Activated CD8-positive, alpha-beta memory T cell treated with anti-CD3 and anti-CD28 coated beads, Interleukin-2, amount 50 U/mL, for 4 hours (primary cell): Measurements from ENCODE around the gene TIMM22.
A peak's percentile ranks its signal among the peaks of the same experiment; 100 is the strongest.
"Not testable (repeated sequence)": the region's sequence is repeated elsewhere in the genome, so short reads cannot be mapped to it uniquely, and the experiment has no call there.

Source experiments
- DNase-seq: peaks from one replicate; pipeline ENCODE4 v3.0.0-alpha.2; 2020

The TIMM22 gene

DNA sequence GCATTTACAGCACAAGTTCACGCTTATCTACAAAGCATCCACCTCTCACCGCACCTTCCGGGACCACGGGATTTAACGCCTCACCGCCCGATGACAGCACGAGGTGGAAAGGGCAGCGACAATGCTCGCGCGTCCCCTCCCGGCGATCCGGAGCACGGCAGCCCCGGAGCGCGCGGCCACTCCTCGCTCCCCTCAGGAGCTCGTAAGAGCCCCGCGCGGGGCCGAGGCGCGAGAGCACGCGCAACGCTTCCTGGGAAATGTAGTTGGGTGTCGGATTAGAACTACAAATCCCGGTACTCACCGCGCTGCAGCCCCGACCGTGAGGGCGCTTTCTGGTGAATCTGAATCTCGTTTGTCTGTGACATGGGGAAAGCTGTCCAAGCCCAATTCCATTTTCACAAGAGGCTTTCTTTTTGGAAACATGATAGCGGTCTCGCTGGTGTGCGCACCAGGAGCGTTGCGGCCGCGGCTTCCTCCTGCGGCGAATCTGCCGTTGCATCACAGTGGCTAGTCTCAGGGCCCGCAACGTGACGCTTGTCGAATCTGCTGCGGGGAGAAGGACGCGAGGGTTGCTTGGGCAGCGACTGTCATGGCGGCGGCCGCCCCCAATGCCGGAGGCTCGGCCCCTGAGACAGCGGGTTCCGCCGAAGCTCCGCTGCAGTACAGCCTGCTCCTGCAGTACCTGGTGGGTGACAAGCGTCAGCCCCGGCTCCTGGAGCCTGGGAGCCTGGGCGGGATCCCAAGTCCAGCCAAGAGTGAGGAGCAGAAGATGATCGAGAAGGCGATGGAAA is at the start of gene TIMM22:
Gene TIMM22 (plus strand): TSS at position 576 of the 791 bp plus-strand sequence. CDS start 14 bp downstream, at position 590.
- DNase-seq: peak; percentile 89

DNA sequence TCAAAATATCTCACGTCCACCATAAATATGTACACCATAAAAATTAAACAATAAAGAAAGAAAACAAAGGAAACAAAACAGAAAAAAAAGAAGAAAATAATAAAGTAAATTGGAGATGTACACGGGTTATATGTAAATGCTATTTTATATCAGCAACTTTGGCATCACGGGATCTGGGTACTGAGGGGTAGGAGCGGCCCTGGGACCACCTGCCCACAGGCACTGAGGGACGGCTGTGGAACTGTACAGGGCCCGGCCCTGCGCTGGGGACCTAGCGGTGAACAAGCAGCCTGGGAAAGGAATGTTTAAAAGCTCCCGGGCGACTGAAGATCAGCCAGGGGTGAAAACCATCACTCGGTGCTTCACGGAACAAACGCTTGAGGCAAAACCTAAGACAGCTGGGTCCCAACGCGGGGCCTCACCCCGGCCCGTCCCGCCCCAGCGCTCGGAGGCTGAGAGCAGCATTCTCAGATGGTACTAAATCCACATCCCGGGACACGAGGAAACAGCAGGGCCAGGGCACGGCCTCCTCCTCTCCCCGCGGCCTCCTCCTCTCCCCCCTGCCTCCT is 48.6 kb upstream of the TIMM22 start:
- no peak for DNase-seq

GRCh38 chr17:949623-950303 is 47.2 kb upstream of the TIMM22 start:
- no peak for DNase-seq

GRCh38 chr17:951325-952132 is 45.4 kb upstream of the TIMM22 start:
- DNase-seq: no peak

DNA sequence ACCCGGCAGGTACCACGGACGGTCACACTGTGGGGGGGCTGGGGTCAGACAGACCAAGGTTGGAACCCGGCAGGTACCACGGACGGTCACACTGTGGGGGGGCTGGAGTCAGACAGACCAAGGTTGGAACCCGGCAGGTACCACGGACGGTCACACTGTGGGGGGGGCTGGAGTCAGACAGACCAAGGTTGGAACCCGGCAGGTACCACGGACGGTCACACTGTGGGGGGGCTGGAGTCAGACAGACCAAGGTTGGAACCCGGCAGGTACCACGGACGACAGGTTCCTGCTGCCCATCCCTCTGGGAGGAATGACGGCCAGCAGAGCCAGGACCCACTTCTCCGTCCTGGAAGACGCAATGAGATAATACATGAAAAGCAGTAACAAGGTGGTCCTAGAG is 44.3 kb upstream of the TIMM22 start:
- not testable (repeated sequence) for DNase-seq

GRCh38 chr17:953767-954166 is 43.2 kb upstream of the TIMM22 start:
- DNase-seq: no peak

DNA sequence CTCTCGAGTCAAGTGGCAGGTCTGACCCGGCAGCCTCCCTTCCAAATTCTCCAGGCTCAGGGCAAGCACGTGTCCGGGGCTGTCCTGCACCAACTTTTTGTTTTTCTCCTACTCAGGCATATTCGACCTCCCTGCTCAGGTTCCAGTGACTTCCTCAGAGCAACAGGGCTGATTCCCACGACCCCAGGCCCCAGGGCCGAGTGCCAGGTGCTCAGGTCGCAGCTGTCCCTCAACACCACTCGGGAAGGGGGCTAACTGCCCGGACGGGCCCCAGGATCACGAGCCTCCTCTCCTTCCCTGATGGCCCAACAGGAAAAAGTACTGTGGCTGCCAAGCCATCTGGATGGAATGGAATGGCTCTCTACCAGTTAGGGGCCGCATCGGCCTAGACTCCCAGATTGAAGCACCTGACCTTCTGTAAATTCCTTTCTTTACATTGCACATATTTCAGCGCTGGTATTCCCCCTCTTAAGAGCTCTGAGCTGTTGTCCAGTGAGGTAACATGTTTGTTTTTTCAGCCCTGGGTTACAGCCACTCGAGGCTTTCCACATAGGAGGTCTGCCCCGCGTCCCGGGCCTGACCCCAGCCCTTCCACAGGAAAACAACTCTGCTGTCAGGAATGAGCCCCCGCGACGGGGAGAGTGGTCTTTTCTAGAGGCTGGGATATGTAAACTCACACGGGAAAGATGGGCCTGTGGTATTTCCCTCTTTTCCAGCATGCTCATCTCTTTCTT is 42.3 kb upstream of the TIMM22 start:
- no peak for DNase-seq

DNA sequence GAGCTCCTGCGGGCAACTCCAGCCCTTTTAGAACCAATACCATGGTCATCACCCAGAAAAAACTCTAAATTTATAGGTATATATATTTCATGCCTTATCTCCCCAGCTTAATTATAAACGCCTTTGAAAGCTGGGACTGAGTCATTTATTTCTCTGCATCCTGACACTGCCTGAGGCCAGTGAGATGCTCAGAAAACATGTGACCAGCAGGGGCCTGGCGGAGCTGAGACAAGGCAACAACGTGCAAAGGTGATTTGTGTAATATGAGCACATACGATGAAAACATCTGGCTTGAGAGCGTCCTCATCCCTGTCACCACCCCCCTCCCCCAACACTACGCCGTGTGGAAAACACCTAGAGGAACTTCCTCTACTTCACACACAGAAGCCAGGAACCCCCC is 40.0 kb upstream of the TIMM22 start:
- no peak for DNase-seq

DNA sequence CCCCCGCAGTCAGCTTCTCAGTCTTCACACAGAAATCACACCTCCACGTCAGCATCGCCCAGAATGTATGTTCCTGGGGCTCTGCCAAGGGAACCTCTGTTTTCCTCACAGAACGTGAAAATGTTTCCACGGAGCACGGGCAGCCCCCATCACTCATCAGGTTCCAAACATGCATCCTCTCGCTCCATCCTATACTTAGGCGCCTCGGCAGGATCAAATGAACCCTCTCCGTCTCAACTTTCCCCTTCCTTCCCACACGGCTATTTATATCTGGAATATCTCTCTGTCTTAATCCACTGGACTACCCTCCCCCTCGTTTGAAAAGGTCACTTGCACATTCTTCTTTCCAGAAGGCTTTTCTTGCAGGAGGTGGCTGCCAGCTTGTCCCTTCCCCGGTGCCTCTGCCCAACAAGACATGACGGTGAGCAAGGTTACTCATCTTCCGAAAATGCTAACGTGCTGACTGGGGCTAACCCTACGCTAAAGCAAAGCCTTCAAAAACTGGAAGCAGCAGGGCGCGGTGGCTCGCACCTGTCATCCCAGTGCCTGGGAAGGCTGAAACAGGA is 39.0 kb upstream of the TIMM22 start:
- DNase-seq: no peak

DNA sequence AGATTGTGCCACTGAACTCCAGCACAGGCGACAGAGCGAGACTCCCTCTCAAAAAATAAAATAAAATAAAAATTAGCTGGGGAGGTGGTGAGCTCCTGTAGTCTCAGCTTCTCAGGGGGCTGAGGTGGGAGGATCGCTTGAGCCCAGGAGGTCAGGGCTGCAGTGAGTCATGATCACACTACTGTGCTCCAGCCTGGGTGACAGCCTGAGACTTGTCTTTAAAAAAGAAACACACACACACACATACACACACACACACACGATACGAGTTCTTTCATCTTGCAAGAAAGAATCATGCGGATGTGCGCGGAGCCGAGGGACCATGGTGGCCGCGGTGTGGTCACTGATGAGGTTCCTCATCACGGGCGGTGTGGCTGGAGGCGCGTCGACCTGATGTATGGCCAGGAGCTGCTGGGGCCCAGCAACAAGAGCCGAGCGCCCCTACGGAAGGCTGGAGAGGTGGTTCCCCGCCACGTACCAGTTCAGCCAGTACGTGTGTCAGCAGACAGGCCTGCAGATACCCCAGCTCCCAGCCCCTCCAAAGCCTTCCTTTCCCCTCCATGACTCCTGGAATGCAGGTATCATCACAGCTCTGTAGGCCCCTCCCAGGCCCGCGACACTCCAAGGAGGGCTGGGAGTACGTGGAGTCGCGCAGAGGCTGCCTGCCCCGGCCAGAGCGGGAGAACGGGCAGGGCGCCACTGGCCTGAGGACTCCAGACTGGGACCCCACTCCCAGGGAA is 38.0 kb upstream of the TIMM22 start:
- DNase-seq: no peak

- DNase-seq: no peak
Observed at GRCh38 chr17:962166-962565, 34.8 kb upstream of the TIMM22 start.

GRCh38 chr17:962670-963069 is 34.3 kb upstream of the TIMM22 start:
- no peak for DNase-seq

DNA sequence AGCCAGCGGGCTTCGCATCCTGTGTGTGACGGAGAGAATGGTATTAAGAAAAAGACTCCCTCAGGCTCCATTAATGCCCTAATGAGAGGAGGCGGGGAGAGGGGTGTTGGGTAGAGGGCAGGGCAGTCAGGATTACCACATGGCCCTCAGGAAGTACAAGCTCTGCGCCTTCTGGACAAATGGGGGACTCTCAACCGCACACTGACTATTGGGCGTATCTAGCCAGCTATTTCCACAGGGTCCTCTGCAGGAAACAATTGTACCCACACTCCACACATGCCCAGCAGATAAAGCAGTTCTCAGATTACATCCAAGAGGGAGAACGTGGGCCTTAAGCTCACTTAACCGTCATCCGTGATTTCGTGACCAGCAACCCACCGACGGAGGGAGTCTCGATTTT is 32.1 kb upstream of the TIMM22 start:
- DNase-seq: no peak

DNA sequence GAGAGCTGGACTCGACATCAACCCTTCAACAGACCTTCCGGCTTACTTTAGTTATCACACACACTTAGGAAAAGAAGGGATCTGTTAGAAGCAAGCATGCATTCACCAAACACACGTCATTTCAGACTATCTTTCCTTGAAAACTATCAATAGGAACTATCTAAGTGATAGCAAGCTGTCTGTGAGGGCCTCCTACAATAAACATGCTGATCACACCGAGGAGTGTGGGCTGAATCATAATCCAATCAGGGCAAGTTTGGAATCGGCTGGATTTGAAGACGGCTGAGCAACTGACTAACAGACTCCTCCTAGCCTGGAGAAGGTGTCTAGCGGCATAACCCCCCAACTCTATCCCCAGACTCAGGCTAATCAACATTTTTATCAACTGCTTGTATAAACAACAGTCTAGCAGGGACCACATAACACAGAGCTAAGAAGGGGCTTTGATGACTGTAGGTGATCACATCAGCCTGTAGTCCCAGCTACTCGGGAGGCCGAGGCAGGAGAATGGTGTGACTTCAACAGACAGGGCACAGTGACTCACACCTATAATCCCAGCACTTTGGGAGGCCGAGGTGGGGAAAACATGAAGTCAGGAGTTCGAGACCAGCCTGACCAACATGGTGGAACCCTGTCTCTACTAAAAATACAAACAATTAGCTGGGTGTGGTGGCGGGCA is 31.5 kb upstream of the TIMM22 start:
- no peak for DNase-seq

- DNase-seq: no peak
Observed at GRCh38 chr17:967122-967521, 29.8 kb upstream of the TIMM22 start.

- no peak for DNase-seq
Observed at GRCh38 chr17:968812-969730, 27.9 kb upstream of the TIMM22 start.

DNA sequence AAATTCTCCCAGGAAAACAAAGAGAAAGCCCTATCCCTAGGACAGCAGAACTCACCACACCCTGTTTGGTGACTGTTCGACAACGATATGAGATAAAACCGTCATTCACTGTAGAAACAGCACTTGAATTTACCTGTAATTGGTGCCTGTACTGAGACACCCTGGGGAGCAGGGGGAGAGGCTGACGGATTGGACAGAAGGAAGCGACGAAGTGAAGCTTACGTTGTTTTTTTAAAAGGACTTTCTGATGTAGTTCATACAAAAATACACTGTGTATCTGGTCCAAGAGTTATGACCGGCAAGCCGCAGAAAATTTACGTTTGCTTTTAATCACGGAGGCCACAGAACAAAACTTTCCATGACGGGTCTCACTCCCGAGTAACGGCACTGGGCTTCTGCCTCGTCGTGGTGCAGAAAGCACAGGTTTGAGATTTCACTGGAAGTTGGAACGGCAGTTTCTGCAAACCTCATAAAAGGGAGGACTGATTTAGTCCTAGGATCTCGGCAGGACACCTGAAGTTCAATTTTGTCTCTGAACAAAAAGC is 27.0 kb upstream of the TIMM22 start:
- no peak for DNase-seq

DNA sequence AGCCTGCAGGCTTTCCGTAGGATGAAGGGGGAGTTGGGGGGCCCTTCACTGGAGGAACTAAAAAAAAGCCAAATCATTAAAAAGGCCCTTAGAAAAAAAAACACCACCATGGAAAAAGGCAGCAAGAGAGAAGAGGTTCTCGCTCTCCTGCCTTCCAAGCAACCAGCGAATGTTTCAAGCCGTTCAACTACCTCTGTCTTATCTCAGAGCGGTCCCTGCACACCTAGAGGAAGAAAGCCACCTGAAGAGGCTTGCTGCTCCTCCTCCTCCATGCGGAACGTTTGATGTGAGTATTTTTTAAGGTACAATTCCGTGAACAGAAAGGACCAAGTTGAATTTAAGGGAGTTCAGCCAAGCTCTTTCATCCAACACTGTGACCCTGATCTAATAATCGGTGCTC is 26.6 kb upstream of the TIMM22 start:
- DNase-seq: no peak

DNA sequence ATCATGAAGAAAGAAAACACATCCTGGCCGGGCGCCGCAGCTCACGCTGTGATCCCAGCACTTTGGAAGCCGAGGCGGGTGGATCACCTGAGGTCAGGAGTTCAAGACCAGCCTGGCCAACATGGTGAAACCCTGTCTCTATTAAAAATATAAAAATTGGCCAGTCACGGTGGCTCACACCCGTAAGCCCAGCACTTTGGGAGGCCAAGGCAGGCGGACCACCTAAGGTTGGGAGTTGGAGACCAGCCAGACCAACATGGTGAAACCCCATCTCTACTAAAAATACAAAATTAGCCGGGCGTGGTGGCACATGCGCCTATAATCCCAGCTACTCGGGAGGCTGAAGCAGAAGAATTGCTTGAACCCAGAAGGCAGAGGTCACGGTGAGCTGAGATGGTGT is 25.1 kb upstream of the TIMM22 start:
- not testable (repeated sequence) for DNase-seq
